ENCODE results near the gene LEUTX.

LEUTX gene

DNA sequence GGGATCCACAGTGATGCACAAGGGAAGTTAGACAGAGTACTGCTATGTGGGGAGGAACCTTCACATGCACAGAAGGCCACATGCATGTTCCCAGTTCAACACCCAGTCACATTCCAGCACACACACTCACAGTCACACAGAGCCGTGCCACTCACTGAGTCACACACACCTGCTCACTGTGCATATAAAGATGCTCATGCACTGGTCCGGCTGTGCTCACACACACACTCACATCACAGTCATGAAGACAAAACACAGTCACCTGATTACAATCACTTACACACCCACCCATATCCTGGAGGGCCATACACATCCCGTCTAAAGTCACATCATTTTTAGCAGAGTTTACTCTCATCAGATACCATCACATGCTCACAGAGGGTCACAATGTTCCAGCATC is 41.3 kb upstream of the LEUTX start:
- no peaks in the 10 kb centered on the region for H3K9me3 ChIP-seq (ENCODE audit: severe bottlenecking)
- H3K36me3 ChIP-seq, result no peaks in the 10 kb centered on the region
- H3K27ac ChIP-seq, result no peak overlapping the region
- DNase-seq, result no peak
- H3K27me3 ChIP-seq (ENCODE audit: insufficient read depth, low read depth, severe bottlenecking), result peaks cover 65% of the 10 kb centered on the region
- TF ChIP-seq, protein P1, sequence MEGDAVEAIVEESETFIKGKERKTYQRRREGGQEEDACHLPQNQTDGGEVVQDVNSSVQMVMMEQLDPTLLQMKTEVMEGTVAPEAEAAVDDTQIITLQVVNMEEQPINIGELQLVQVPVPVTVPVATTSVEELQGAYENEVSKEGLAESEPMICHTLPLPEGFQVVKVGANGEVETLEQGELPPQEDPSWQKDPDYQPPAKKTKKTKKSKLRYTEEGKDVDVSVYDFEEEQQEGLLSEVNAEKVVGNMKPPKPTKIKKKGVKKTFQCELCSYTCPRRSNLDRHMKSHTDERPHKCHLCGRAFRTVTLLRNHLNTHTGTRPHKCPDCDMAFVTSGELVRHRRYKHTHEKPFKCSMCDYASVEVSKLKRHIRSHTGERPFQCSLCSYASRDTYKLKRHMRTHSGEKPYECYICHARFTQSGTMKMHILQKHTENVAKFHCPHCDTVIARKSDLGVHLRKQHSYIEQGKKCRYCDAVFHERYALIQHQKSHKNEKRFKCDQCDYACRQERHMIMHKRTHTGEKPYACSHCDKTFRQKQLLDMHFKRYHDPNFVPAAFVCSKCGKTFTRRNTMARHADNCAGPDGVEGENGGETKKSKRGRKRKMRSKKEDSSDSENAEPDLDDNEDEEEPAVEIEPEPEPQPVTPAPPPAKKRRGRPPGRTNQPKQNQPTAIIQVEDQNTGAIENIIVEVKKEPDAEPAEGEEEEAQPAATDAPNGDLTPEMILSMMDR (IDR thresholded peaks at IDR 0.05; ENCODE audit: low read depth, low read length), result no peak
- H3K4me3 ChIP-seq (ENCODE audit: low read depth, low read length), result no peak overlapping the region

DNA sequence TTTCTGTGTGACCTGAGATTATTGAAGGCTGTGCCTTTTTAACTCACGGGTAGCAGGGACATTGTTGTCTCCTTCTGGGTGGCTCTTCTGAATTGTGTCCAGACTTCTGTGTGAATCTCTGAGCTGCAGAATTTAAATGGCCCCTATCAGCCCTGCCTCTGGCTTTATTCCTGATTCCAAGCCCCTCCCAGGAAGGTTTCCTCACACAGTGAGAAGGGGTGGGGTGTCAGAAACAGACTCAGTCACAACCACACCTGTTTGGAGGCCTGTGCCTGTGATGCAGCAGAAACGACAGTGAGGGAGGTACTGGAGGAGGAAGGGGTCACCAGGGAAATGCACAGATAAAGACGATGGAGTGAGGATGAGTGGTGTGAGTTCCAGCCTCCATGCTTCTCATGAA is 40.8 kb upstream of the LEUTX start, which contains the start of gene CLC:
CLC (minus strand) TSS at position 139 of the 400 bp plus-strand sequence; CDS start at position 62, 77 bp downstream.
- no peak for DNase-seq
- Histone ChIP-seq H3K4me3 (ENCODE audit: low read depth, low read length) (no peak within 1 kb of the TSS), H3K36me3 (no peaks in the 10 kb centered on the region), H3K9me3 (ENCODE audit: severe bottlenecking) (no peaks in the 10 kb centered on the region), H3K27me3 (ENCODE audit: insufficient read depth, low read depth, severe bottlenecking) (peaks cover 69% of the 10 kb centered on the region), H3K27ac (no peak within 1 kb of the TSS)
- TF ChIP-seq, protein P1 (IDR thresholded peaks at IDR 0.05; ENCODE audit: low read depth, low read length), result no peak

DNA sequence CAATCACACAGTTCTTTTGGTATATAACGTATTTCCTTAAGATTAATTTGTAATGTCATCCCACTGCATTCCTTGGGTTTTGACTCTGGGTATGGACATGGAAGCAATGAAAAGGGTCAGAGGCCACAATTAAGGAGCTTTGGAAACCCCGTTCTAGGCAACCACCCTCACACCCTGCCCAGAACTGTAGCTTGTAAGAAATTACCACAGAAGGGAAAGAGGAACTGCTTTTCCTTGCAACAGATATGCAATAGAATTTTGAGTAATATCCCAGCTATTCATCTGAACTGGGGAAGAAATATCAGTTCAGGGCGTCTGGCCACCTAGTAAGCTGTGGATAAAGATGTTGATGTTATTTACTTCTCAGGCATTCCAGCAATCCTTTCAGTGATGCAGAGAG is 39.8 kb upstream of the LEUTX start:
- H3K4me3 ChIP-seq (ENCODE audit: low read depth, low read length), result no peak overlapping the region
- H3K27me3 ChIP-seq (ENCODE audit: insufficient read depth, low read depth, severe bottlenecking), result peaks cover 70% of the 10 kb centered on the region
- DNase-seq, result no peak
- no peaks in the 10 kb centered on the region for H3K36me3 ChIP-seq
- no peak overlapping the region for H3K27ac ChIP-seq
- no peaks in the 10 kb centered on the region for H3K9me3 ChIP-seq (ENCODE audit: severe bottlenecking)
- TF ChIP-seq, protein P1 (IDR thresholded peaks at IDR 0.05; ENCODE audit: low read depth, low read length), result no peak

DNA sequence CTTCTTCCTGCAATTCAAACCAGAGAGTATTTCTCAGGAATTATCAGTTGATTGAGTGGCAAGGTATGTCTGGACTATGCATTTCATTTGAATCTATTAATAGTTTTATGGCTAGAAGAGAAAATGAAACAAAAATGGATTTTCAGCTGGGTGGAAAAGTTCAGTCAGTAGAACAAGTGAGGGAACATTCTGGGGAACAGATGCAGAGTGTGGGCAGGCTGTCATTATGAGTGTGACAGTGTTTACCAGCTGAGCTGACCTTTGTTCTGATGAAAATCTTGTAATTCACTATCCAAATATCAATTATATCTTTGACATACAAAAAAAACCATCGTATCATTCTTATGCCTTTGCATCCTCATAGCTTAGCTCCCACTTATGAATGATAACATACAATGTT is 38.3 kb upstream of the LEUTX start:
- DNase-seq, result no peak
- H3K4me3 ChIP-seq (ENCODE audit: low read depth, low read length), result no peak overlapping the region
- TF ChIP-seq, protein P1 (IDR thresholded peaks at IDR 0.05; ENCODE audit: low read depth, low read length), result no peak

DNA sequence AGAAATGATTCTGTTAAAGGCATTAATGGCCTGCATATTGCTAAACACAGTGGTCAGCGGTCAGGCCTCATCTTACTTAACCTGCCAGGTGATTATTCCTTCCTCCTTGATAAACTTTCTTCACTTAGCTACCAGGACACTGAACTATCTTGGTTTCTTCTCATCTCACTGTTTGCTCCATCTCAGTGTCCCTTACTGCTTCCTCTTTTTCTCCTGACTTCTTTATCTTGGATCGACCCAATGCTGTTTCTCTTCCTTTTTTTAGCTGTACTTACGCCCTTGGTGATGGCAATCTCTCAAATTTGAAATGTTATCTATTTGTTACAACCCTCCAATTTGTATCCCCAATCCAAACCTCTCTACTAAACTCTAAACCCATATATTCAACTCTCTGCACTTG is 33.0 kb upstream of the LEUTX start:
- Histone ChIP-seq H3K27me3 (ENCODE audit: insufficient read depth, low read depth, severe bottlenecking) (peaks cover 82% of the 10 kb centered on the region), H3K36me3 (no peaks in the 10 kb centered on the region), H3K27ac (no peak overlapping the region), H3K4me3 (ENCODE audit: low read depth, low read length) (no peak overlapping the region), H3K9me3 (ENCODE audit: severe bottlenecking) (no peaks in the 10 kb centered on the region)
- TF ChIP-seq, protein P1 (IDR thresholded peaks at IDR 0.05; ENCODE audit: low read depth, low read length), result no peak
- DNase-seq, result no peak

More for the DNA sequence above, 38.3 kb upstream of the LEUTX start:
- Histone ChIP-seq H3K9me3 (ENCODE audit: severe bottlenecking) (no peaks in the 10 kb centered on the region), H3K27ac (no peak overlapping the region), H3K27me3 (ENCODE audit: insufficient read depth, low read depth, severe bottlenecking) (peaks cover 70% of the 10 kb centered on the region), H3K36me3 (no peaks in the 10 kb centered on the region)

DNA sequence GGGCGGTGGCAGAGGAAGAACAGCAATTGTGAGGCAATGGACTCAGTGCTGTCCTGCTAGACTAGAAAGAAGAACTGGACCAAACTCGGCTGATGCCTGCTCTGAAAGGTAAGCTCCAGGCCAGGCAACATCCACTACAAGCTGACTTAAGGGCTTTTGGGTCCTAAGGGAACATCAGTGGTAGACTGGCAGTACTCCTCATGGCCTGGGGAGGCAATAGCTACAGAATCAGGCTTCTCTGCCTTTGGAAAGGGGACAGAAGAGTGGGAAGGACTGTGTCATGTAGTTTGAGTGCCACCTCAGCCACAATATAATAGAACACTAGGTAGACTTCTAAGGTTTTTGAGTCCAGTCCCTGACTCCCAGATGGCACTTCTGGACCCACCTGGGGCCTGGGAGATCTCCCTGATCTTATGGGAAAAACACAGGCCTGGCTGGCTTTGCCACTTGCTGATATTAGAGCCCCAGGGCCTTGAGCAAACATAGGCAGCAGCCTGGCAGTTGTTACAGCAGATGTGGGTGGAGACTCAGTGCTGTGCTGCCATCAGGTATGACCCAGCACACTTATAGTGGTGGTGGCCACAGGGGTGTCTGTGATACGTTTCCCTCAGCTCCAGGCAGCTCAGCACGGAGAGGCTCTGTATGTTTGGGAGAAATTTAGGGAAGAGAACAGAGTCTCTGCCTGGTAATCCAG is 31.7 kb upstream of the LEUTX start:
- TF ChIP-seq, protein P1 (IDR thresholded peaks at IDR 0.05; ENCODE audit: low read depth, low read length), result no peak
- Histone ChIP-seq H3K36me3 (no peaks in the 10 kb centered on the region), H3K27ac (no peak overlapping the region), H3K27me3 (ENCODE audit: insufficient read depth, low read depth, severe bottlenecking) (peaks cover 87% of the 10 kb centered on the region), H3K9me3 (ENCODE audit: severe bottlenecking) (no peaks in the 10 kb centered on the region), H3K4me3 (ENCODE audit: low read depth, low read length) (no peak overlapping the region)
- DNase-seq, result no peak
